GM12865 (cell line): ENCODE data around the gene EIF4G1.
A peak's percentile ranks its signal among the peaks of the same experiment; 100 is the strongest.

Experiments used
- DNase-seq: peaks from one replicate; pipeline ENCODE4 v3.0.0; 2010; ENCODE audit warnings: low read depth
- H3K4me3 ChIP-seq: 2 replicates; pipeline ENCODE4 v1.5.1; 2011; ENCODE audit warnings: mild to moderate bottlenecking, low read depth, low read length, control low read depth
- CTCF ChIP-seq: IDR thresholded peaks from 2 replicates; pipeline ENCODE4 v1.5.1; 2011; ENCODE audit warnings: low read length, control low read depth, low read depth, inconsistent platforms; ENCODE audit not compliant: insufficient read depth; ENCODE audit errors: missing control alignments

The EIF4G1 gene

GRCh38 chr3:184315871-184316661 is 1.7 kb downstream of the EIF4G1 start:
- peak overlapping the region; percentile 92 for H3K4me3 ChIP-seq
- no peak for DNase-seq
- TF ChIP-seq CTCF: no peak

GRCh38 chr3:184316792-184317191 is 2.4 kb downstream of the EIF4G1 start:
- H3K4me3 ChIP-seq: peak overlapping the region; percentile 92

GRCh38 chr3:184317201-184317600 is 2.8 kb downstream of the EIF4G1 start:
- no peak for DNase-seq
- no peak for TF ChIP-seq CTCF
- H3K4me3 ChIP-seq: no peak overlapping the region

More at GRCh38 chr3:184316792-184317191, 2.4 kb downstream of the EIF4G1 start:
- DNase-seq: no peak
- TF ChIP-seq CTCF: no peak

- DNase-seq: no peak
Observed at GRCh38 chr3:184320104-184320445, 5.7 kb downstream of the EIF4G1 start.

GRCh38 chr3:184321666-184322065 is 7.3 kb downstream of the EIF4G1 start:
- TF ChIP-seq CTCF: no peak
- no peak for DNase-seq
- no peak overlapping the region for H3K4me3 ChIP-seq

More at GRCh38 chr3:184320104-184320445, 5.7 kb downstream of the EIF4G1 start:
- no peak overlapping the region for H3K4me3 ChIP-seq
- no peak for TF ChIP-seq CTCF

GRCh38 chr3:184322731-184323487 is 8.5 kb downstream of the EIF4G1 start:
- no peak overlapping the region for H3K4me3 ChIP-seq
- no peak for DNase-seq
- TF ChIP-seq CTCF: no peak

GRCh38 chr3:184323696-184324095 is 9.3 kb downstream of the EIF4G1 start:
- no peak overlapping the region for H3K4me3 ChIP-seq
- TF ChIP-seq CTCF: no peak
- DNase-seq: no peak
